CD4-positive, alpha-beta T cell treated with Interleukin-17A for 1 hour (primary cell): ENCODE results near the gene OBSCN.

Experiments used
- DNase-seq: peaks from one replicate; pipeline ENCODE4 v3.0.0-alpha.2; 2020

OBSCN gene

GRCh38 chr1:228359613-228360532, 152.0 kb downstream of the OBSCN start:
- DNase-seq: no peak

- no peak for DNase-seq
These were observed 152.9 kb downstream of the OBSCN start for GRCh38 chr1:228360533-228361313.

GRCh38 chr1:228361314-228362140, 153.7 kb downstream of the OBSCN start:
- DNase-seq: no peak

GRCh38 chr1:228362141-228362883, 154.5 kb downstream of the OBSCN start:
- no peak for DNase-seq

GRCh38 chr1:228362884-228363450, 155.1 kb downstream of the OBSCN start:
- no peak for DNase-seq

- DNase-seq: no peak
These were observed 155.8 kb downstream of the OBSCN start for GRCh38 chr1:228363686-228364067.

- DNase-seq: no peak
These were observed 156.3 kb downstream of the OBSCN start for GRCh38 chr1:228364068-228364705.

- DNase-seq: no peak
These were observed 156.9 kb downstream of the OBSCN start for GRCh38 chr1:228364706-228365213.

GRCh38 chr1:228365271-228366061, 157.6 kb downstream of the OBSCN start:
- no peak for DNase-seq

GRCh38 chr1:228366062-228366865, 158.4 kb downstream of the OBSCN start:
- DNase-seq: no peak

GRCh38 chr1:228366866-228367741, 159.3 kb downstream of the OBSCN start:
- no peak for DNase-seq

- DNase-seq: no peak
These were observed 160.3 kb downstream of the OBSCN start for GRCh38 chr1:228367798-228368791.

GRCh38 chr1:228368801-228369607, 161.2 kb downstream of the OBSCN start:
- no peak for DNase-seq

GRCh38 chr1:228369608-228370438, 162.0 kb downstream of the OBSCN start:
- no peak for DNase-seq

- DNase-seq: no peak
These were observed 162.6 kb downstream of the OBSCN start for GRCh38 chr1:228370439-228370940.
